ENCODE results near the gene NXPH4.

GRCh38 chr12:57175428-57176138 is 41.0 kb upstream of the NXPH4 start:
- TF ChIP-seq POLR2AphosphoS5 (IDR thresholded peaks at IDR 0.05; ENCODE audit: borderline replicate concordance, low read depth, low read length) (no peak), EZH2 (IDR thresholded peaks at IDR 0.05) (no peak)

Measured in SK-N-MC (cell line).